Gastrocnemius medialis (tissue), 4 donors: ENCODE data around the gene PIPOX. TPM values are rescaled to one million over a fixed set of nuclear protein-coding genes. Genes with fewer than 3 reads are reported as not detected.

Experiments used
- ATAC-seq, 2 donors: fragments of 150-250 bp; one replicate each; pipeline ENCODE4 v1.9.1; 2016
- DNase-seq, 2 donors: peaks; one replicate each; pipeline ENCODE4 v3.0.0-alpha.2; 2019
- H3K27ac ChIP-seq, 4 donors: fragments of 200-600 bp; sonication (generic); 1 replicate in 1 of 4; 2 replicates in 3 of 4; pipeline ENCODE4 v1.5.1; 2016 to 2018; ENCODE audit warnings: mild to moderate bottlenecking in 2 of 4, moderate library complexity in 1 of 4
- H3K27me3 ChIP-seq, 3 donors: fragments of 200-600 bp; sonication (generic) in 2 of 3; 1 replicate in 1 of 3; 2 replicates in 2 of 3; pipeline versions ENCODE4 v1.5.1 to v1.6.0; 2016 to 2019; ENCODE audit warnings: mild to moderate bottlenecking in 1 of 3, moderate library complexity in 1 of 3
- H3K36me3 ChIP-seq, 2 donors: fragments of 200-600 bp; sonication (generic) in 1 of 2; one replicate each; pipeline ENCODE4 v1.5.1; 2017 to 2018
- H3K4me1 ChIP-seq, 2 donors: fragments of 200-600 bp; sonication (generic) in 1 of 2; one replicate each; pipeline ENCODE4 v1.5.1; 2016 to 2017; ENCODE audit warnings: mild to moderate bottlenecking in 2 of 2
- H3K4me3 ChIP-seq, 4 donors: fragments of 200-600 bp; sonication (generic) in 3 of 4; 1 replicate in 1 of 4; 2 replicates in 3 of 4; pipeline ENCODE4 v1.5.1; 2016 to 2019; ENCODE audit warnings: mild to moderate bottlenecking in 2 of 4
- H3K9me3 ChIP-seq, 3 donors: fragments of 200-600 bp; sonication (generic) in 2 of 3; 1 replicate in 1 of 3; 2 replicates in 2 of 3; pipeline ENCODE4 v1.5.1; 2016 to 2019
- POLR2A ChIP-seq, 2 donors: fragments of 450-650 bp; IDR thresholded peaks; one replicate each; pipeline ENCODE4 v1.6.1; 2017; ENCODE audit warnings: antibody characterized with exemption in 2 of 2, mild to moderate bottlenecking in 2 of 2, moderate library complexity in 2 of 2
- in situ Hi-C, 4 donors: fragments of 200-750 bp; cut with MboI; loops; one replicate each; pipeline versions ENCODE4 v1.15.0 to v1.8.0; 2017; ENCODE audit warnings: low sequenced_read_pairs in 4 of 4
- intact Hi-C: fragments of 100-400 bp; cut with DNase I; formaldehyde crosslinking; loops from one replicate; pipeline ENCODE4 v1.15.1; 2023; ENCODE audit warnings: low total_unique reads
- total RNA-seq, 4 donors: library from RNA; depleted of rRNA; stranded (reverse); fragments of >200 nt; gene quantifications; one replicate each; pipeline versions ENCODE4 v1.1.0 to v1.2.3, GENCODE V29; 2016
- TF ChIP-seq, protein P1 (sequence below), 5 experiments: fragments of 450-650 bp in 3 of 5; fragments of 200-600 bp in 2 of 5; sonication (generic) in 2 of 5; IDR thresholded peaks in 4 of 5; conservative IDR thresholded peaks in 1 of 5; 1 replicate in 4 of 5; 2 replicates in 1 of 5; pipeline ENCODE4 v1.5.1; 2016 to 2019; ENCODE audit warnings: antibody characterized with exemption in 5 of 5, mild to moderate bottlenecking in 3 of 5, moderate library complexity in 3 of 5

The PIPOX gene
- total RNA-seq, 4 donors from 2014 or later, result 0.42 to 2.4 (median 1.1) TPM

DNA sequence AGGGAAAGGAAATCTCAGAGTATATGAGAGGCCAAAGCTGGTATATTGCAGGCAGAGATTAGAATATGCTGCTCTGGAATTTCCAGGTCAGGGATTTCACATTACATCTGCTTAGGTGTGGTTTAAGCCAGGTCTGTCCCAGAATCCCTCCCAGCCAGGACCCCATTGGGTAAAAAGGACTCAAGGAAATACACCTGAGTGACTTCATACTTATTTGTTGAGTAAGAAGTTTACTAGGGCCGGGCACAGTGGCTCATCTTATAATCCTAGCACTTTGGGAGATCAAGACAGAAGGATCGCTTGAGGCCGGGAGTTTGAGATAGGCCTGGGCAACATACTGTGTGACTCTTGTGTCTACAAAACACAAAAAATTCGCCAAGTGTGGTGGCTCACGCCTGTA lies 7.2 kb downstream of the PIPOX start:
- in situ Hi-C loops, result no loop called here
- Histone ChIP-seq H3K4me3 (no peak overlapping the region), H3K27ac (no peak overlapping the region), H3K27me3 (peaks cover 0 to 4% (median 0%) of the 10 kb centered on the region in 3 donors), H3K4me1 (no peaks in the 10 kb centered on the region), H3K36me3 (no peaks in the 10 kb centered on the region), H3K9me3 (no peaks in the 10 kb centered on the region)
- TF ChIP-seq, protein P1, sequence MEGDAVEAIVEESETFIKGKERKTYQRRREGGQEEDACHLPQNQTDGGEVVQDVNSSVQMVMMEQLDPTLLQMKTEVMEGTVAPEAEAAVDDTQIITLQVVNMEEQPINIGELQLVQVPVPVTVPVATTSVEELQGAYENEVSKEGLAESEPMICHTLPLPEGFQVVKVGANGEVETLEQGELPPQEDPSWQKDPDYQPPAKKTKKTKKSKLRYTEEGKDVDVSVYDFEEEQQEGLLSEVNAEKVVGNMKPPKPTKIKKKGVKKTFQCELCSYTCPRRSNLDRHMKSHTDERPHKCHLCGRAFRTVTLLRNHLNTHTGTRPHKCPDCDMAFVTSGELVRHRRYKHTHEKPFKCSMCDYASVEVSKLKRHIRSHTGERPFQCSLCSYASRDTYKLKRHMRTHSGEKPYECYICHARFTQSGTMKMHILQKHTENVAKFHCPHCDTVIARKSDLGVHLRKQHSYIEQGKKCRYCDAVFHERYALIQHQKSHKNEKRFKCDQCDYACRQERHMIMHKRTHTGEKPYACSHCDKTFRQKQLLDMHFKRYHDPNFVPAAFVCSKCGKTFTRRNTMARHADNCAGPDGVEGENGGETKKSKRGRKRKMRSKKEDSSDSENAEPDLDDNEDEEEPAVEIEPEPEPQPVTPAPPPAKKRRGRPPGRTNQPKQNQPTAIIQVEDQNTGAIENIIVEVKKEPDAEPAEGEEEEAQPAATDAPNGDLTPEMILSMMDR (IDR thresholded peaks at IDR 0.05 in 4 of 5, conservative IDR thresholded peaks at IDR 0.05 in 1 of 5), result no peak
- TF ChIP-seq POLR2A (IDR thresholded peaks at IDR 0.05), result no peak
- no peak for DNase-seq
- ATAC-seq, result no peak
- intact Hi-C loops, result no loop called here

DNA sequence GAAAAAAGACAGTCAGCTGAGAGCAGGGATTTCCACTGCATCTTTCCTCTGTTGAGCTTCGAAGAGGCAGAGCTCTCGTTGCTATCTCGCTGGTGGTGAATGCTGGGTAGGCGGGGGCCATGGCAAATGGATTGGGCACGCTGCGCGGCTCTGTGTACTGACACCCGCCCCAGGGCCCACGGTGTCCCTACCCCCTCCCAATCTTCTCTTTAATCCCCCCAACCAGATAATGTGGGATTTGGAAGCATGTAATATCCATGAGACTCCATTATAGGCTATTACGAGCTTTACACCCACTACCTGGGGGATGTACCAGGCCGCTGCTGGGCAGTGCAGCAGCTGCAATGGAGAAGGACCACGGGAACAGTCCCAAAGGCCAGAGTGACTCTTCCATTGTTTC lies 8.3 kb downstream of the PIPOX start:
- H3K27ac ChIP-seq, result no peak overlapping the region
- intact Hi-C loops (no loop called here), in situ Hi-C loops (no loop called here)
- no peaks in the 10 kb centered on the region for H3K36me3 ChIP-seq
- TF ChIP-seq, protein P1 (IDR thresholded peaks at IDR 0.05 in 4 of 5, conservative IDR thresholded peaks at IDR 0.05 in 1 of 5), result no peak
- H3K4me3 ChIP-seq, result no peak overlapping the region
- H3K4me1 ChIP-seq, result no peaks in the 10 kb centered on the region
- no peak for ATAC-seq
- no peak for DNase-seq
- H3K9me3 ChIP-seq, result no peaks in the 10 kb centered on the region
- peaks cover 0 to 4% (median 0%) of the 10 kb centered on the region in 3 donors for H3K27me3 ChIP-seq

DNA sequence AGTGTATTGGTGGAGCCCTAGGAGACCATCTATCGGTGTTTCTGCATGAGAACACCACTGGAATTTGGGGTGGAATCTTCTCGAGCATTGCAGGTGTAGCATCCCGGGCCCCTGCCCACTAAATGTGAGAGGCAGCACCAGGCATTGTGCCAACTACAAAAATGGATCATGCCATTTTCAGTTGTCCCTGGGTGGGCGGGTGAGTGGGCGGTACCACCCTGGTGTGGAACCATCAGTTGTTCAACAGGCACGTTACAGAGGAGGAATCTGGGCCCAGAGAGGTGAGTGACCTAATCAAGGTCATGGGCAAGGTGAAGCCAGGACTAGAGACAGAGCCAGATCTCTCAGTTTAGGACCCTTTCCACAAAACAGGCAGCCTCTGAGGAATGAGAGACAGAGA lies 8.8 kb downstream of the PIPOX start:
- Histone ChIP-seq H3K4me3 (no peak overlapping the region), H3K27ac (no peak overlapping the region), H3K4me1 (no peaks in the 10 kb centered on the region), H3K27me3 (peaks cover 0 to 4% (median 0%) of the 10 kb centered on the region in 3 donors), H3K36me3 (no peaks in the 10 kb centered on the region), H3K9me3 (no peaks in the 10 kb centered on the region)
- intact Hi-C loops, result no loop called here
- TF ChIP-seq POLR2A (IDR thresholded peaks at IDR 0.05), result no peak
- TF ChIP-seq, protein P1 (IDR thresholded peaks at IDR 0.05 in 4 of 5, conservative IDR thresholded peaks at IDR 0.05 in 1 of 5), result no peak
- ATAC-seq, result no peak
- in situ Hi-C loops, result no loop called here
- DNase-seq, result no peak

DNA sequence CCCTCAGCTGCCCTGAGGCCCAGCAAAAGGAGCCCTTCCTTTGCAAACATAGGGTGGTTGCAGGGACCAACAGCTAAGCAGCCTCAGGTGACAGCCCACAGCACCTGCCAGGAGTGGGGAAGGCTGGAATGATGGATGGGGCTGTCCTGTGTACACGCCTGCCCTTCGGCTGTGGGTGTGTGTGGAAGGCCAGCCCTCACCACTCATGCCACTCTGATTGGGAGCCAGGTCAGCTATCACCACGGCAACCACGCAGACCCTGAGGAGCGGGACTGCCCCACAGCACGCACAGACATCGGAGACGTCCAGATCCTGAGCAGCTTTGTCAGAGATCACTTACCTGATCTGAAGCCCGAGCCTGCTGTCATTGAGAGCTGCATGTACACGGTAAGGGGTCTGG lies 11.9 kb downstream of the PIPOX start:
- in situ Hi-C loops, result no loop called here
- no peak overlapping the region for H3K27ac ChIP-seq
- DNase-seq (no peak), ATAC-seq (no peak)
- intact Hi-C loops, result no loop called here
- no peaks in the 10 kb centered on the region for H3K36me3 ChIP-seq
- H3K9me3 ChIP-seq, result no peaks in the 10 kb centered on the region
- H3K4me3 ChIP-seq, result no peak overlapping the region
- TF ChIP-seq, protein P1 (IDR thresholded peaks at IDR 0.05 in 4 of 5, conservative IDR thresholded peaks at IDR 0.05 in 1 of 5), result no peak
- no peak for TF ChIP-seq POLR2A (IDR thresholded peaks at IDR 0.05)
- H3K4me1 ChIP-seq, result no peaks in the 10 kb centered on the region
- peaks cover 0 to 4% (median 0%) of the 10 kb centered on the region in 3 donors for H3K27me3 ChIP-seq

DNA sequence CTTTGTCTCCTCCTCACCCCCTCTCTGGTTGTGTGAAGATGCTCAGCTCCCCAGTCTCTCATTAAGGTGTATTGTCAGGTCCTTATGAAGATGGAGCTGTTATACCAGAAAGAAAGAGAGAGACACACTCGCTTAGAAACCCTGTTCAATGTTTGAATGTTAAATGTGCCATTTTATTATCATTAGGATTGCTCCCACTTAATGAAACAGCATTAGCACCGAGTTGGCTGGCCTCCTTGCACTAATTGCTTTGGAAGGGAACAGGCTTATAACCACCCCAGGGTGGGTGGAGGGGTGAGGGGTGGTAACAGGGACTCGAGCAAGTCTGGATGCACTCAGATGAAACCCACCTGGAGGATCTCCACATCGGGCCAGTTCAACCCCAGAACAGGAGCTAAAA lies 14.4 kb downstream of the PIPOX start:
- intact Hi-C loops (no loop called here), in situ Hi-C loops (no loop called here)
- DNase-seq, result no peak
- Histone ChIP-seq H3K27ac (no peak overlapping the region), H3K9me3 (no peaks in the 10 kb centered on the region), H3K36me3 (no peaks in the 10 kb centered on the region), H3K4me3 (no peak overlapping the region), H3K27me3 (no peaks in the 10 kb centered on the region), H3K4me1 (peaks cover 0 to 7% of the 10 kb centered on the region in 2 donors)
- TF ChIP-seq, protein P1 (IDR thresholded peaks at IDR 0.05 in 4 of 5, conservative IDR thresholded peaks at IDR 0.05 in 1 of 5), result no peak
- no peak for TF ChIP-seq POLR2A (IDR thresholded peaks at IDR 0.05)
- no peak for ATAC-seq
